ENCODE measurements around the gene KDM1B.
A peak's percentile ranks its signal among the peaks of the same experiment; 100 is the strongest.

KDM1B gene, protein sequence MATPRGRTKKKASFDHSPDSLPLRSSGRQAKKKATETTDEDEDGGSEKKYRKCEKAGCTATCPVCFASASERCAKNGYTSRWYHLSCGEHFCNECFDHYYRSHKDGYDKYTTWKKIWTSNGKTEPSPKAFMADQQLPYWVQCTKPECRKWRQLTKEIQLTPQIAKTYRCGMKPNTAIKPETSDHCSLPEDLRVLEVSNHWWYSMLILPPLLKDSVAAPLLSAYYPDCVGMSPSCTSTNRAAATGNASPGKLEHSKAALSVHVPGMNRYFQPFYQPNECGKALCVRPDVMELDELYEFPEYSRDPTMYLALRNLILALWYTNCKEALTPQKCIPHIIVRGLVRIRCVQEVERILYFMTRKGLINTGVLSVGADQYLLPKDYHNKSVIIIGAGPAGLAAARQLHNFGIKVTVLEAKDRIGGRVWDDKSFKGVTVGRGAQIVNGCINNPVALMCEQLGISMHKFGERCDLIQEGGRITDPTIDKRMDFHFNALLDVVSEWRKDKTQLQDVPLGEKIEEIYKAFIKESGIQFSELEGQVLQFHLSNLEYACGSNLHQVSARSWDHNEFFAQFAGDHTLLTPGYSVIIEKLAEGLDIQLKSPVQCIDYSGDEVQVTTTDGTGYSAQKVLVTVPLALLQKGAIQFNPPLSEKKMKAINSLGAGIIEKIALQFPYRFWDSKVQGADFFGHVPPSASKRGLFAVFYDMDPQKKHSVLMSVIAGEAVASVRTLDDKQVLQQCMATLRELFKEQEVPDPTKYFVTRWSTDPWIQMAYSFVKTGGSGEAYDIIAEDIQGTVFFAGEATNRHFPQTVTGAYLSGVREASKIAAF

DNA sequence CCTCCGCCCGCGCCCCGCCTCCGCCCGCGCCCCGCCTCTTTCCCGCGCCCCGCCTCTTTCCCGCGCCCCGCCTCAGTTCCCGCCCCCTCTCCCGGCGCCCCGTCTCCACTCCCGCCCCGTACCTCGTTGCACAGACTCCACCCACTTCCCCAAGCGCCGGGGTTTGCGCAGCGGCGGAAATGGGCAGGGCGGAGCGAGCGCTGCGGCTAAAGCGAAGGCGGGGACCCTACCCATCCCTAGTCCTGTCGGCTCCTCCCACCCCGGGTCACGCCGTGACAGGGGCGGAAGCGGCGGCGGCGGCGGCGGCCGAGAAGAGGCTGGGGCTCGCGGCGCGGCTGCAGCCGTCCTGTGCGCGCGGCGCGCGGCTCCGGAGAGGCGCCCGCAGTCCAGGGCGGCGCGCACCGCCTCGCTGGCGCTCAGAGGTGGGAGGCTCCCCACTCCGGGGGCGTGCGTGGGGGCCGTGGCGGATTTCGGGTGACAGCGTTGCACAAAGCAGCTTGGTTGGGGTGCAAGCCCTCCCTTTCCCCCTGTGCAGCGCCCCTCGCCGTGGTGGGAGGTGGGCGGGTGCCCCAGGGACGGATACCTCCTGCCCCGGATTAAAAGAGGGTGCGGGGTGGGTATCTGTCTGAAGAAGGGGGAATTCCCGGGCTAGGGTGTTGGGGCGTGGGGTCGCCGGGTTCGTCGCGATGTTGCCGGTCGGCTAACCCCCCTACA lies at the start of gene KDM1B:
Gene KDM1B (plus strand): TSS at position 273 of the 714 bp plus-strand sequence. CDS start 4,474 bp downstream, outside the sequence.
- Histone ChIP-seq H3K27ac (peak within 1 kb of the TSS; percentile 80 to 94), H3K4me3 (peak within 1 kb of the TSS; percentile 97)
- DNase-seq (ENCODE audit: low spot score): peak; percentile 99
- TF ChIP-seq, protein P1, sequence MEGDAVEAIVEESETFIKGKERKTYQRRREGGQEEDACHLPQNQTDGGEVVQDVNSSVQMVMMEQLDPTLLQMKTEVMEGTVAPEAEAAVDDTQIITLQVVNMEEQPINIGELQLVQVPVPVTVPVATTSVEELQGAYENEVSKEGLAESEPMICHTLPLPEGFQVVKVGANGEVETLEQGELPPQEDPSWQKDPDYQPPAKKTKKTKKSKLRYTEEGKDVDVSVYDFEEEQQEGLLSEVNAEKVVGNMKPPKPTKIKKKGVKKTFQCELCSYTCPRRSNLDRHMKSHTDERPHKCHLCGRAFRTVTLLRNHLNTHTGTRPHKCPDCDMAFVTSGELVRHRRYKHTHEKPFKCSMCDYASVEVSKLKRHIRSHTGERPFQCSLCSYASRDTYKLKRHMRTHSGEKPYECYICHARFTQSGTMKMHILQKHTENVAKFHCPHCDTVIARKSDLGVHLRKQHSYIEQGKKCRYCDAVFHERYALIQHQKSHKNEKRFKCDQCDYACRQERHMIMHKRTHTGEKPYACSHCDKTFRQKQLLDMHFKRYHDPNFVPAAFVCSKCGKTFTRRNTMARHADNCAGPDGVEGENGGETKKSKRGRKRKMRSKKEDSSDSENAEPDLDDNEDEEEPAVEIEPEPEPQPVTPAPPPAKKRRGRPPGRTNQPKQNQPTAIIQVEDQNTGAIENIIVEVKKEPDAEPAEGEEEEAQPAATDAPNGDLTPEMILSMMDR (IDR thresholded peaks at IDR 0.05): no peak

GRCh38 chr6:18107061-18107460 lies 48.2 kb upstream of the KDM1B start:
- DNase-seq (ENCODE audit: low spot score): no peak
- TF ChIP-seq, protein P1 (IDR thresholded peaks at IDR 0.05): no peak
- H3K27ac ChIP-seq: no peak overlapping the region
- H3K4me3 ChIP-seq: no peak overlapping the region

- TF ChIP-seq, protein P1 (IDR thresholded peaks at IDR 0.05): no peak
- Histone ChIP-seq H3K4me3 (no peak overlapping the region), H3K27ac (no peak overlapping the region)
- no peak for DNase-seq (ENCODE audit: low spot score)
Observed at GRCh38 chr6:18110162-18110561, 45.1 kb upstream of the KDM1B start.

- TF ChIP-seq, protein P1 (IDR thresholded peaks at IDR 0.05): no peak
- DNase-seq (ENCODE audit: low spot score): no peak
- Histone ChIP-seq H3K4me3 (no peak overlapping the region), H3K27ac (no peak overlapping the region)
Observed at GRCh38 chr6:18115356-18115755, 39.9 kb upstream of the KDM1B start.

- no peak overlapping the region for H3K4me3 ChIP-seq
- TF ChIP-seq, protein P1 (IDR thresholded peaks at IDR 0.05): no peak
- H3K27ac ChIP-seq: no peak overlapping the region
- DNase-seq (ENCODE audit: low spot score): no peak
Observed at GRCh38 chr6:18117136-18117535, 38.1 kb upstream of the KDM1B start.

GRCh38 chr6:18118330-18118729 lies 36.9 kb upstream of the KDM1B start:
- DNase-seq (ENCODE audit: low spot score): no peak
- TF ChIP-seq, protein P1 (IDR thresholded peaks at IDR 0.05): no peak
- H3K4me3 ChIP-seq: no peak overlapping the region
- no peak overlapping the region for H3K27ac ChIP-seq
